HepG2 (cell line): Measurements from ENCODE around the gene CCDC61. TPM values are rescaled to one million over a fixed set of nuclear protein-coding genes. Genes with fewer than 3 reads are reported as not detected.

Experiments
- IKZF4 ChIP-seq: sonication (generic); formaldehyde crosslinking; IDR thresholded peaks from 2 replicates; pipeline ENCODE4 v1.5.1; 2020; ENCODE audit warnings: borderline replicate concordance, mild to moderate bottlenecking, low read depth, missing genetic modification reagents; ENCODE audit errors: not compliant biosample characterization
- JUNB ChIP-seq: sonication (generic); formaldehyde crosslinking; IDR thresholded peaks from 2 replicates; pipeline ENCODE4 v1.8.0; 2022; ENCODE audit warnings: missing genetic modification reagents, mild to moderate bottlenecking, borderline replicate concordance
- TRIM24 ChIP-seq: sonication (generic); formaldehyde crosslinking; IDR thresholded peaks from 2 replicates; pipeline ENCODE4 v1.8.0; 2022; ENCODE audit warnings: mild to moderate bottlenecking, missing genetic modification reagents
- ZNF253 ChIP-seq: sonication (generic); formaldehyde crosslinking; IDR thresholded peaks from 2 replicates; pipeline ENCODE4 v1.8.0; 2022; ENCODE audit warnings: mild to moderate bottlenecking, missing genetic modification reagents, borderline replicate concordance
- ZNF33A ChIP-seq: sonication (generic); formaldehyde crosslinking; IDR thresholded peaks from 2 replicates; pipeline ENCODE4 v1.5.1; 2020; ENCODE audit warnings: missing genetic modification reagents, mild to moderate bottlenecking, moderate library complexity, borderline replicate concordance
- ZNF616 ChIP-seq: sonication (generic); formaldehyde crosslinking; IDR thresholded peaks from 2 replicates; pipeline ENCODE4 v1.5.0; 2020; ENCODE audit warnings: low read depth, mild to moderate bottlenecking, missing genetic modification reagents
- ZNF761 ChIP-seq: sonication (generic); formaldehyde crosslinking; conservative IDR thresholded peaks from 2 replicates; pipeline ENCODE4 v1.4.0; 2020; ENCODE audit warnings: mild to moderate bottlenecking, missing genetic modification reagents
- polyA plus RNA-seq, 8 experiments: library from polyadenylated mRNA; depleted of rRNA in 3 of 8; stranded (reverse) in 7 of 8; unstranded in 1 of 8; fragments of >200 nt; fragmentation: Illumina TruSeq in 4 of 8; extraction: Trizol in 4 of 8; gene quantifications; 2 replicates each; pipeline versions ENCODE4 v1.2.1 to v1.2.3, GENCODE V29; 2011 to 2016; ENCODE audit warnings: low read depth in 4 of 8, missing spikeins in 1 of 8, mixed read lengths in 1 of 8; ENCODE audit not compliant: insufficient read depth in 1 of 8
- total RNA-seq, 5 experiments: library from RNA; depleted of rRNA; stranded (reverse); fragments of >200 nt; fragmentation: Illumina TruSeq; extraction: Trizol; gene quantifications; 2 replicates each; pipeline ENCODE4 v1.2.3, GENCODE V29; 2016; ENCODE audit warnings: low read depth in 1 of 5
- TF ChIP-seq, protein P1 (sequence below): sonication (generic); formaldehyde crosslinking; IDR thresholded peaks from 2 replicates; pipeline ENCODE4 v1.4.0; 2020; ENCODE audit warnings: missing genetic modification reagents
- TF ChIP-seq, protein P2 (sequence below): IDR thresholded peaks from 2 replicates; pipeline ENCODE4 v1.6.1; 2016; ENCODE audit warnings: mild to moderate bottlenecking
- TF ChIP-seq, protein P3 (sequence below): sonication (generic); formaldehyde crosslinking; IDR thresholded peaks from 2 replicates; pipeline ENCODE4 v1.4.0; 2020; ENCODE audit warnings: missing genetic modification reagents, borderline replicate concordance

Gene CCDC61
- total and polyA plus RNA-seq, 2 of the 13 experiments (the other 11 are each of a cell fraction or from before 2014, with no cell fraction given) = 4.2 to 4.9 TPM

DNA sequence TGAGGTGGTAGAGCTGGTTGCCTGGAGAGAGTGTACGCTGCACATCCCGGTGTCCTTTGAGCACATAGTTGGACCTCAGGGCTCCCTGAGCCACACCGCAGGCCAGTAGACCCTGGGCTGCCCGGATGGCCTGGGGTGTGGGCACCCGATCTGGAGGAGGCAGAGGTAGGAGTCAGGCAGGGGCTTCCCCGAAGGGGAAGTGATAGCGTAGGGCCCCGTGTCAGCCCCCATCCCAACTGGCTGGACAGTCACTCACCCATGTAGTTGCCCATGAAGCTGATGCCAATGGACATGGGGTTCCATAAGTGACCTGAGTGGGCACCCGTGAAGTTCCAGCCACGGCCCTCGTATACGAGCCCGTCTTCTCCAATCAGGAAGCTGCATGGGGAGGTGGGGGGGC lies 24.0 kb downstream of the CCDC61 start (continued):
- TF ChIP-seq, protein P1, sequence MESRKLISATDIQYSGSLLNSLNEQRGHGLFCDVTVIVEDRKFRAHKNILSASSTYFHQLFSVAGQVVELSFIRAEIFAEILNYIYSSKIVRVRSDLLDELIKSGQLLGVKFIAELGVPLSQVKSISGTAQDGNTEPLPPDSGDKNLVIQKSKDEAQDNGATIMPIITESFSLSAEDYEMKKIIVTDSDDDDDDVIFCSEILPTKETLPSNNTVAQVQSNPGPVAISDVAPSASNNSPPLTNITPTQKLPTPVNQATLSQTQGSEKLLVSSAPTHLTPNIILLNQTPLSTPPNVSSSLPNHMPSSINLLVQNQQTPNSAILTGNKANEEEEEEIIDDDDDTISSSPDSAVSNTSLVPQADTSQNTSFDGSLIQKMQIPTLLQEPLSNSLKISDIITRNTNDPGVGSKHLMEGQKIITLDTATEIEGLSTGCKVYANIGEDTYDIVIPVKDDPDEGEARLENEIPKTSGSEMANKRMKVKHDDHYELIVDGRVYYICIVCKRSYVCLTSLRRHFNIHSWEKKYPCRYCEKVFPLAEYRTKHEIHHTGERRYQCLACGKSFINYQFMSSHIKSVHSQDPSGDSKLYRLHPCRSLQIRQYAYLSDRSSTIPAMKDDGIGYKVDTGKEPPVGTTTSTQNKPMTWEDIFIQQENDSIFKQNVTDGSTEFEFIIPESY = no peak
- TF ChIP-seq JUNB (CRISPR knock-in tag) (no peak), TRIM24 (CRISPR knock-in tag) (no peak), ZNF616 (CRISPR knock-in tag) (no peak), ZNF761 (CRISPR knock-in tag) (no peak), ZNF33A (CRISPR knock-in tag) (no peak), ZNF253 (no peak), IKZF4 (CRISPR knock-in tag) (no peak)
- TF ChIP-seq, protein P2, sequence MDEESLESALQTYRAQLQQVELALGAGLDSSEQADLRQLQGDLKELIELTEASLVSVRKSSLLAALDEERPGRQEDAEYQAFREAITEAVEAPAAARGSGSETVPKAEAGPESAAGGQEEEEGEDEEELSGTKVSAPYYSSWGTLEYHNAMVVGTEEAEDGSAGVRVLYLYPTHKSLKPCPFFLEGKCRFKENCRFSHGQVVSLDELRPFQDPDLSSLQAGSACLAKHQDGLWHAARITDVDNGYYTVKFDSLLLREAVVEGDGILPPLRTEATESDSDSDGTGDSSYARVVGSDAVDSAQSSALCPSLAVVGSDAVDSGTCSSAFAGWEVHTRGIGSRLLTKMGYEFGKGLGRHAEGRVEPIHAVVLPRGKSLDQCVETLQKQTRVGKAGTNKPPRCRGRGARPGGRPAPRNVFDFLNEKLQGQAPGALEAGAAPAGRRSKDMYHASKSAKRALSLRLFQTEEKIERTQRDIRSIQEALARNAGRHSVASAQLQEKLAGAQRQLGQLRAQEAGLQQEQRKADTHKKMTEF (CRISPR knock-in tag) = no peak
- TF ChIP-seq, protein P3, sequence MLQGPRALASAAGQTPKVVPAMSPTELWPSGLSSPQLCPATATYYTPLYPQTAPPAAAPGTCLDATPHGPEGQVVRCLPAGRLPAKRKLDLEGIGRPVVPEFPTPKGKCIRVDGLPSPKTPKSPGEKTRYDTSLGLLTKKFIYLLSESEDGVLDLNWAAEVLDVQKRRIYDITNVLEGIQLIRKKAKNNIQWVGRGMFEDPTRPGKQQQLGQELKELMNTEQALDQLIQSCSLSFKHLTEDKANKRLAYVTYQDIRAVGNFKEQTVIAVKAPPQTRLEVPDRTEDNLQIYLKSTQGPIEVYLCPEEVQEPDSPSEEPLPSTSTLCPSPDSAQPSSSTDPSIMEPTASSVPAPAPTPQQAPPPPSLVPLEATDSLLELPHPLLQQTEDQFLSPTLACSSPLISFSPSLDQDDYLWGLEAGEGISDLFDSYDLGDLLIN = no peak
